SK-N-SH treated with all-trans-retinoic acid at 6 μM for 48 hours (cell line): ENCODE measurements around the gene SLC7A9.

Source experiments
- ATAC-seq: fragments of 200-7000 bp; cut with Tn5 transposase; 3 replicates; pipeline ENCODE4 v1.9.1; 2020; ENCODE audit warnings: mild to moderate bottlenecking, moderate library complexity
- CREB5 ChIP-seq: fragments of 250-450 bp; sonication (Bioruptor Pico); IDR thresholded peaks from 2 replicates; pipeline ENCODE4 v1.5.1; 2020; ENCODE audit warnings: low read depth, mild to moderate bottlenecking, moderate library complexity
- CSDC2 ChIP-seq: fragments of 250-450 bp; sonication (Bioruptor Pico); IDR thresholded peaks from 2 replicates; pipeline ENCODE4 v1.5.0; 2020; ENCODE audit warnings: mild to moderate bottlenecking, moderate library complexity
- ESRRG ChIP-seq: fragments of 250-450 bp; sonication (Bioruptor Pico); IDR thresholded peaks from 2 replicates; pipeline ENCODE4 v1.6.1; 2021; ENCODE audit warnings: mild to moderate bottlenecking
- GLIS3 ChIP-seq: fragments of 250-450 bp; sonication (Bioruptor Pico); IDR thresholded peaks from 2 replicates; pipeline ENCODE4 v1.5.0; 2020; ENCODE audit warnings: mild to moderate bottlenecking, moderate library complexity
- ISL1 ChIP-seq: fragments of 250-450 bp; sonication (Bioruptor Pico); IDR thresholded peaks from 2 replicates; pipeline ENCODE4 v2.1.2; 2022; ENCODE audit warnings: mild to moderate bottlenecking, moderate library complexity
- OSR1 ChIP-seq: fragments of 250-450 bp; sonication (Bioruptor Pico); IDR thresholded peaks from 2 replicates; pipeline ENCODE4 v1.8.0; 2022; ENCODE audit warnings: moderate library complexity, mild to moderate bottlenecking, inconsistent platforms
- POU6F1 ChIP-seq: fragments of 250-450 bp; sonication (Bioruptor Pico); IDR thresholded peaks from 2 replicates; pipeline ENCODE4 v1.8.0; 2021; ENCODE audit warnings: low read depth, mild to moderate bottlenecking, moderate library complexity, borderline replicate concordance
- PPARA ChIP-seq: fragments of 250-450 bp; sonication (Bioruptor Pico); IDR thresholded peaks from 2 replicates; pipeline ENCODE4 v1.5.0; 2020; ENCODE audit warnings: mild to moderate bottlenecking, borderline replicate concordance
- RARB ChIP-seq: fragments of 250-450 bp; sonication (Bioruptor Pico); IDR thresholded peaks from 2 replicates; pipeline ENCODE4 v1.8.0; 2021; ENCODE audit warnings: mild to moderate bottlenecking, moderate library complexity
- SNAI2 ChIP-seq: fragments of 250-450 bp; sonication (Bioruptor Pico); IDR thresholded peaks from 2 replicates; pipeline ENCODE4 v1.5.0; 2020; ENCODE audit warnings: mild to moderate bottlenecking, moderate library complexity
- TCF4 ChIP-seq: fragments of 250-450 bp; sonication (Bioruptor Pico); IDR thresholded peaks from 2 replicates; pipeline ENCODE4 v1.8.0; 2021; ENCODE audit warnings: mild to moderate bottlenecking, moderate library complexity, borderline replicate concordance
- ZC3H10 ChIP-seq: fragments of 250-450 bp; sonication (Bioruptor Pico); IDR thresholded peaks from 2 replicates; pipeline ENCODE4 v1.5.1; 2021; ENCODE audit warnings: mild to moderate bottlenecking, moderate library complexity
- ZFP3 ChIP-seq: fragments of 250-450 bp; sonication (Bioruptor Pico); IDR thresholded peaks from 2 replicates; pipeline ENCODE4 v1.5.0; 2020; ENCODE audit warnings: mild to moderate bottlenecking, moderate library complexity
- ZNF565 ChIP-seq: fragments of 450-650 bp; formaldehyde crosslinking; conservative IDR thresholded peaks from 2 replicates; pipeline ENCODE4 v1.5.0; 2020; ENCODE audit warnings: low read depth, mild to moderate bottlenecking, moderate library complexity
- ZNF70 ChIP-seq: fragments of 450-650 bp; formaldehyde crosslinking; IDR thresholded peaks from 2 replicates; pipeline ENCODE4 v1.5.0; 2020; ENCODE audit warnings: mild to moderate bottlenecking, moderate library complexity
- ZNF8 ChIP-seq: fragments of 450-650 bp; formaldehyde crosslinking; IDR thresholded peaks from 2 replicates; pipeline ENCODE4 v1.5.0; 2020; ENCODE audit warnings: mild to moderate bottlenecking, moderate library complexity
- TF ChIP-seq, protein P1 (sequence below): fragments of 250-450 bp; sonication (Bioruptor Pico); IDR thresholded peaks from 2 replicates; pipeline ENCODE4 v1.5.0; 2020; ENCODE audit warnings: mild to moderate bottlenecking, moderate library complexity
- TF ChIP-seq, protein P2 (sequence below): fragments of 250-450 bp; sonication (Bioruptor Pico); IDR thresholded peaks from 2 replicates; pipeline ENCODE4 v1.8.0; 2020; ENCODE audit warnings: mild to moderate bottlenecking, moderate library complexity, borderline replicate concordance

Gene SLC7A9

GRCh38 chr19:32862741-32863140 is 6.8 kb downstream of the SLC7A9 start:
- TF ChIP-seq TCF4 (CRISPR knock-in tag) = no peak
- no peak for TF ChIP-seq GLIS3 (CRISPR knock-in tag)
- TF ChIP-seq POU6F1 = no peak
- TF ChIP-seq, protein P1, sequence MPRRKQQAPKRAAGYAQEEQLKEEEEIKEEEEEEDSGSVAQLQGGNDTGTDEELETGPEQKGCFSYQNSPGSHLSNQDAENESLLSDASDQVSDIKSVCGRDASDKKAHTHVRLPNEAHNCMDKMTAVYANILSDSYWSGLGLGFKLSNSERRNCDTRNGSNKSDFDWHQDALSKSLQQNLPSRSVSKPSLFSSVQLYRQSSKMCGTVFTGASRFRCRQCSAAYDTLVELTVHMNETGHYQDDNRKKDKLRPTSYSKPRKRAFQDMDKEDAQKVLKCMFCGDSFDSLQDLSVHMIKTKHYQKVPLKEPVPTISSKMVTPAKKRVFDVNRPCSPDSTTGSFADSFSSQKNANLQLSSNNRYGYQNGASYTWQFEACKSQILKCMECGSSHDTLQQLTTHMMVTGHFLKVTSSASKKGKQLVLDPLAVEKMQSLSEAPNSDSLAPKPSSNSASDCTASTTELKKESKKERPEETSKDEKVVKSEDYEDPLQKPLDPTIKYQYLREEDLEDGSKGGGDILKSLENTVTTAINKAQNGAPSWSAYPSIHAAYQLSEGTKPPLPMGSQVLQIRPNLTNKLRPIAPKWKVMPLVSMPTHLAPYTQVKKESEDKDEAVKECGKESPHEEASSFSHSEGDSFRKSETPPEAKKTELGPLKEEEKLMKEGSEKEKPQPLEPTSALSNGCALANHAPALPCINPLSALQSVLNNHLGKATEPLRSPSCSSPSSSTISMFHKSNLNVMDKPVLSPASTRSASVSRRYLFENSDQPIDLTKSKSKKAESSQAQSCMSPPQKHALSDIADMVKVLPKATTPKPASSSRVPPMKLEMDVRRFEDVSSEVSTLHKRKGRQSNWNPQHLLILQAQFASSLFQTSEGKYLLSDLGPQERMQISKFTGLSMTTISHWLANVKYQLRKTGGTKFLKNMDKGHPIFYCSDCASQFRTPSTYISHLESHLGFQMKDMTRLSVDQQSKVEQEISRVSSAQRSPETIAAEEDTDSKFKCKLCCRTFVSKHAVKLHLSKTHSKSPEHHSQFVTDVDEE = no peak
- no peak for TF ChIP-seq ESRRG (CRISPR knock-in tag)
- TF ChIP-seq, protein P2, sequence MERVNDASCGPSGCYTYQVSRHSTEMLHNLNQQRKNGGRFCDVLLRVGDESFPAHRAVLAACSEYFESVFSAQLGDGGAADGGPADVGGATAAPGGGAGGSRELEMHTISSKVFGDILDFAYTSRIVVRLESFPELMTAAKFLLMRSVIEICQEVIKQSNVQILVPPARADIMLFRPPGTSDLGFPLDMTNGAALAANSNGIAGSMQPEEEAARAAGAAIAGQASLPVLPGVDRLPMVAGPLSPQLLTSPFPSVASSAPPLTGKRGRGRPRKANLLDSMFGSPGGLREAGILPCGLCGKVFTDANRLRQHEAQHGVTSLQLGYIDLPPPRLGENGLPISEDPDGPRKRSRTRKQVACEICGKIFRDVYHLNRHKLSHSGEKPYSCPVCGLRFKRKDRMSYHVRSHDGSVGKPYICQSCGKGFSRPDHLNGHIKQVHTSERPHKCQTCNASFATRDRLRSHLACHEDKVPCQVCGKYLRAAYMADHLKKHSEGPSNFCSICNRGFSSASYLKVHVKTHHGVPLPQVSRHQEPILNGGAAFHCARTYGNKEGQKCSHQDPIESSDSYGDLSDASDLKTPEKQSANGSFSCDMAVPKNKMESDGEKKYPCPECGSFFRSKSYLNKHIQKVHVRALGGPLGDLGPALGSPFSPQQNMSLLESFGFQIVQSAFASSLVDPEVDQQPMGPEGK (CRISPR knock-in tag) = no peak
- no peak for TF ChIP-seq ISL1 (CRISPR knock-in tag)
- no peak for TF ChIP-seq ZNF565 (CRISPR knock-in tag)
- TF ChIP-seq ZNF70 (CRISPR knock-in tag) = no peak
- no peak for TF ChIP-seq ZC3H10 (CRISPR knock-in tag)
- no peak for ATAC-seq

DNA sequence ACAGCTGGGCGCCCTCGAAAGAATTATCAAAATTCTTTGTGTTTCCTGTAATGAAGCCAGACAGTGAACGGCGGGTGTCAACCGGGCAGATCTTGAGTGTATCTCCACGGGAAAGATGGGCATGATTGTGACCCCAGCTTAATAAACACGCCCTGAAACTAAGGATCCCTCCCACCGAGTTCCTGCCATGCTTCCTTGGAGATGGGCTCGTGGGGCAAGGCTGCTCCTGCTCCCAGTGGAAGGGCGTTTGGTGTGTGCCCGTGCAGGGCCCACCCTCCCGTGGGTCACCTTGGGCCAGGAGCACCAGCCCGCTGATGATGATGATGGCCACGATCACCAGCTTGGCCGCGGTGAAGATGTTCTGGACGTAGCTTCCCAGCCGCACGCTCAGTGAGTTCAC is 7.4 kb downstream of the SLC7A9 start:
- ATAC-seq = no peak

More for the DNA sequence above, 7.4 kb downstream of the SLC7A9 start:
- TF ChIP-seq, protein P2 (CRISPR knock-in tag) = no peak
- TF ChIP-seq ZFP3 (CRISPR knock-in tag) (no peak), ZC3H10 (CRISPR knock-in tag) (no peak), GLIS3 (CRISPR knock-in tag) (no peak), ZNF565 (CRISPR knock-in tag) (no peak), CREB5 (CRISPR knock-in tag) (no peak), CSDC2 (CRISPR knock-in tag) (no peak), RARB (no peak), ZNF70 (CRISPR knock-in tag) (no peak), OSR1 (CRISPR knock-in tag) (no peak), POU6F1 (no peak), SNAI2 (CRISPR knock-in tag) (no peak), ZNF8 (CRISPR knock-in tag) (no peak), PPARA (CRISPR knock-in tag) (no peak)
- TF ChIP-seq, protein P1 = no peak
- TF ChIP-seq, all 23 proteins: peak for 0
